PC-3 (cell line): ENCODE data around the gene JAG2.

ENCODE experiments used
- CTCF ChIP-seq: fragments of 300-600 bp; sonication (generic); conservative IDR thresholded peaks from 2 replicates; pipeline ENCODE4 v1.5.1; 2017; ENCODE audit warnings: antibody characterized with exemption, low read depth, mild to moderate bottlenecking, low read length
- EZH2 ChIP-seq: fragments of 300-600 bp; sonication (generic); IDR thresholded peaks from one replicate; pipeline ENCODE4 v1.6.1; 2017; ENCODE audit warnings: antibody characterized with exemption, mild to moderate bottlenecking, low read length; ENCODE audit not compliant: unreplicated experiment

DNA sequence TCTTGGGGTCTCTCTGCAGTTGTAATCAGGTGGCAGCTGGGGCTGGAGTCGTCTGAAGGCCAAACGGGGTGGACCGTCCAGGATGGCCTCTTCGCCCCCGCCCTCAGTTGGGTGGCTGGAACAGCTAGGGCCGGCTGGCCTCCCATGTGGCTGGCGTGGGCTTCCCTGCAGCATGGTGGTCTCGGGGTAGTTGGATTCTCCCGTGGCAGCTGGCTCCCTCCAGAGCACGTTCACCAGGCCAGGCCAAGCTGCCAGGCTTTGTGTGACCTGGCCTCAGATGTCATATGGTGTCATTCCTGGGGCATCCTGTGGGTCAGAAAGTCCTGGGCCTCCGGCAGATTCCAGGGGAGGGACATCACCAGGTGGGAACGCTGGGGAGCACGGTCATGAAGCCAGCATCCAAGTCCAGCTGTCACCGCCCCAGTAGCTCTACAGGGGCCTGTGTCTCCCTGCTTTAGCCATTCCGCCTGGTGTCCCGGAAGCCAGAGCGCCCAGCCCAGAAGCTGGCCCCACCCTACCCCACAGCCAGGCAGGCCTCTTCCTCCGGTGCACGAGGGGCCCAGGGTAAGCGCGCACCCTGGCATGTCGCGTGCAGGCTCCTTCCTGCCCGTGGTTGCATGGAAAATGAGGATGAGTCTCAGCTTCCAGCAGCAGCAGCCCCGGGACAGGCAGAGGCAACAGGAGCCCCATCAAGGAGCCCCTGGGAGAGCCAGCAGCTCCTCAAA, 13.9 kb upstream of the JAG2 start:
- TF ChIP-seq CTCF = no peak
- no peak for TF ChIP-seq EZH2
